GM23338 (cell line): Measurements from ENCODE around the gene GHRH. TPM values are rescaled to one million over a fixed set of nuclear protein-coding genes. Genes with fewer than 3 reads are reported as not detected.

ENCODE experiments used
- ATAC-seq: fragments of 200-7000 bp; cut with Tn5 transposase; 3 replicates; pipeline ENCODE4 v1.9.1; 2020
- DNase-seq: peaks from one replicate; pipeline ENCODE4 v3.0.0-alpha.2; 2015; ENCODE audit warnings: low spot score
- H2AFZ ChIP-seq: fragments of 200-600 bp; sonication (generic); 2 replicates; pipeline ENCODE4 v1.8.0; 2016; ENCODE audit warnings: antibody characterized with exemption, mild to moderate bottlenecking, moderate library complexity
- H3F3A ChIP-seq: fragments of 200-600 bp; sonication (generic); replicated peaks from 2 replicates; pipeline ENCODE4 v1.8.0; 2017; ENCODE audit warnings: antibody characterized with exemption, mixed run types, low read depth
- H3K27ac ChIP-seq: fragments of 200-600 bp; sonication (generic); 2 replicates; pipeline ENCODE4 v1.6.1; 2016; ENCODE audit warnings: low read depth
- H3K27me3 ChIP-seq: fragments of 200-600 bp; sonication (generic); 2 replicates; pipeline ENCODE4 v1.8.0; 2016; ENCODE audit warnings: mild to moderate bottlenecking, mixed run types, moderate library complexity; ENCODE audit not compliant: insufficient read depth
- H3K36me3 ChIP-seq: fragments of 200-600 bp; sonication (generic); 2 replicates; pipeline ENCODE4 v1.8.0; 2016; ENCODE audit warnings: mild to moderate bottlenecking; ENCODE audit not compliant: insufficient read depth
- H3K4me1 ChIP-seq: fragments of 200-600 bp; sonication (generic); 2 replicates; pipeline ENCODE4 v1.8.0; 2016; ENCODE audit warnings: mild to moderate bottlenecking, moderate library complexity; ENCODE audit not compliant: insufficient read depth
- H3K4me2 ChIP-seq: fragments of 200-600 bp; sonication (generic); 2 replicates; pipeline ENCODE4 v1.7.1; 2017; ENCODE audit warnings: mixed run types
- H3K4me3 ChIP-seq: fragments of 200-600 bp; sonication (generic); 2 replicates; pipeline ENCODE4 v1.6.1; 2016; ENCODE audit warnings: mixed run types
- H3K79me2 ChIP-seq: fragments of 200-600 bp; sonication (generic); replicated peaks from 2 replicates; pipeline ENCODE4 v1.8.0; 2017; ENCODE audit warnings: mild to moderate bottlenecking; ENCODE audit not compliant: insufficient read depth
- H3K9me2 ChIP-seq: fragments of 200-600 bp; sonication (generic); 2 replicates; pipeline ENCODE4 v1.8.0; 2017; ENCODE audit not compliant: insufficient read depth
- H4K20me1 ChIP-seq: fragments of 200-600 bp; sonication (generic); replicated peaks from 2 replicates; pipeline ENCODE4 v1.8.0; 2017; ENCODE audit warnings: mild to moderate bottlenecking; ENCODE audit not compliant: insufficient read depth
- H3K27ac Mint-ChIP-seq: 2 replicates; pipeline ENCODE4 v1.8.0; 2020; ENCODE audit warnings: inconsistent platforms, mild to moderate bottlenecking, moderate library complexity, mixed read lengths
- H3K27me3 Mint-ChIP-seq: 3 replicates; pipeline ENCODE4 v1.8.0; 2022; ENCODE audit warnings: low read depth, mild to moderate bottlenecking, moderate library complexity, mixed read lengths, inconsistent platforms; ENCODE audit not compliant: insufficient read depth, poor library complexity
- H3K36me3 Mint-ChIP-seq: 3 replicates; pipeline ENCODE4 v1.8.0; 2021; ENCODE audit warnings: low read depth, mild to moderate bottlenecking, inconsistent platforms, moderate library complexity, mixed read lengths
- H3K4me1 Mint-ChIP-seq: 3 replicates; pipeline ENCODE4 v1.8.0; 2020; ENCODE audit warnings: mild to moderate bottlenecking, inconsistent platforms, mixed read lengths
- H3K4me3 Mint-ChIP-seq: 3 replicates; pipeline ENCODE4 v1.8.0; 2021; ENCODE audit warnings: moderate library complexity, mild to moderate bottlenecking, inconsistent platforms, mixed read lengths
- H3K9me3 Mint-ChIP-seq: 3 replicates; pipeline ENCODE4 v1.8.0; 2020; ENCODE audit warnings: moderate library complexity, mild to moderate bottlenecking, inconsistent platforms, mixed read lengths
- CREB1 ChIP-seq: fragments of 250-450 bp; sonication (Bioruptor Pico); IDR thresholded peaks from 2 replicates; pipeline ENCODE4 v1.5.0; 2020; ENCODE audit warnings: low read depth, mild to moderate bottlenecking, moderate library complexity
- EZH2phosphoT487 ChIP-seq: fragments of 200-600 bp; sonication (generic); IDR thresholded peaks from one replicate; pipeline ENCODE4 v1.8.1; 2018; ENCODE audit warnings: antibody characterized with exemption; ENCODE audit not compliant: unreplicated experiment
- NANOG ChIP-seq: IDR thresholded peaks from 2 replicates; pipeline ENCODE4 v1.6.1; 2016; ENCODE audit warnings: antibody characterized with exemption, borderline replicate concordance
- REST ChIP-seq: IDR thresholded peaks from one replicate; pipeline ENCODE4 v1.6.1; 2018; ENCODE audit warnings: antibody characterized with exemption; ENCODE audit not compliant: unreplicated experiment
- ZNF114 ChIP-seq: fragments of 250-450 bp; sonication (Bioruptor Pico); IDR thresholded peaks from 2 replicates; pipeline ENCODE4 v1.5.0; 2020; ENCODE audit warnings: mild to moderate bottlenecking, moderate library complexity
- ZNF462 ChIP-seq: fragments of 250-450 bp; sonication (Bioruptor Pico); IDR thresholded peaks from 2 replicates; pipeline ENCODE4 v1.5.0; 2020; ENCODE audit warnings: mild to moderate bottlenecking, moderate library complexity
- polyA plus RNA-seq: library from polyadenylated mRNA; unstranded; fragments of >200 nt; fragmentation: Nextera tagmentation; extraction: Ambion mirVana; gene quantifications from 2 replicates; pipeline ENCODE4 v1.2.1, GENCODE V29; 2016
- total RNA-seq: library from RNA; depleted of rRNA; stranded (reverse); fragments of >200 nt; shearing (Covaris generic); gene quantifications from 2 replicates; pipeline ENCODE4 v1.2.3, GENCODE V29; 2014

Gene GHRH
- total and polyA plus RNA-seq, 2 experiments from 2014 or later, result 0.40 TPM; not detected in 1

- no peak for TF ChIP-seq REST
Observed at GRCh38 chr20:37230200-37230599, 31.4 kb downstream of the GHRH start (continued).

- Mint-ChIP-seq H3K9me3 (no peaks in the 10 kb centered on the region), H3K4me3 (peak overlapping the region; percentile 43), H3K27ac (peak overlapping the region; percentile 48), H3K4me1 (peaks cover 42% of the 10 kb centered on the region), H3K27me3 (peaks cover 3% of the 10 kb centered on the region), H3K36me3 (peaks cover 97% of the 10 kb centered on the region)
- Histone ChIP-seq H3K9me2 (no peaks in the 10 kb centered on the region), H3K27me3 (no peaks in the 10 kb centered on the region), H2AFZ (no peak overlapping the region), H3K4me1 (peaks cover 33% of the 10 kb centered on the region), H3F3A (peaks cover 11% of the 10 kb centered on the region; the same call in 1 of the 2 replicates), H3K27ac (peak overlapping the region; percentile 94), H4K20me1 (peaks cover 29% of the 10 kb centered on the region), H3K4me2 (peak overlapping the region; percentile 61; the same call in 1 of the 2 replicates), H3K79me2 (peaks cover under 1% of the 10 kb centered on the region; the same call in 1 of the 2 replicates), H3K36me3 (peaks cover 79% of the 10 kb centered on the region), H3K4me3 (no peak overlapping the region)
- ATAC-seq, result peak; percentile 88
- TF ChIP-seq EZH2phosphoT487 (no peak), ZNF462 (CRISPR knock-in tag) (peak; percentile 61; the same call in 1 of the 2 replicates), CREB1 (CRISPR knock-in tag) (no peak), ZNF114 (CRISPR knock-in tag) (no peak), NANOG (no peak)
- DNase-seq, result peak; percentile 87
Observed at GRCh38 chr20:37229357-37229756, 32.3 kb downstream of the GHRH start.
